Duodenal mucosa (tissue), 2 donors: Measurements from ENCODE around the gene CPM.

Experiments used
- H3K27ac ChIP-seq: one replicate; pipeline ENCODE4 v1.7.0; 2013; ENCODE audit warnings: low read depth, low read length
- H3K27me3 ChIP-seq, 2 donors: one replicate each; pipeline ENCODE4 v1.7.0; 2013; ENCODE audit warnings: low read length in 2 of 2, control low read depth in 1 of 2; ENCODE audit not compliant: insufficient read depth in 2 of 2, control insufficient read depth in 1 of 2
- H3K36me3 ChIP-seq, 2 donors: one replicate each; pipeline ENCODE4 v1.7.0; 2013; ENCODE audit warnings: low read length in 2 of 2, control low read depth in 1 of 2; ENCODE audit not compliant: insufficient read depth in 2 of 2, control insufficient read depth in 1 of 2
- H3K4me1 ChIP-seq, 2 donors: one replicate each; pipeline ENCODE4 v1.7.0; 2013; ENCODE audit warnings: low read length in 2 of 2, control low read depth in 1 of 2; ENCODE audit not compliant: insufficient read depth in 2 of 2, control insufficient read depth in 1 of 2
- H3K4me3 ChIP-seq, 2 donors: one replicate each; pipeline ENCODE4 v1.7.0; 2013; ENCODE audit warnings: low read length in 2 of 2, low read depth in 1 of 2
- H3K9ac ChIP-seq, 2 donors: one replicate each; pipeline ENCODE4 v1.7.0; 2013; ENCODE audit warnings: low read length in 2 of 2, low read depth in 1 of 2
- H3K9me3 ChIP-seq, 2 donors: one replicate each; pipeline ENCODE4 v1.7.0; 2013; ENCODE audit warnings: low read length in 2 of 2, control low read depth in 1 of 2; ENCODE audit not compliant: control insufficient read depth in 1 of 2

The CPM gene

DNA sequence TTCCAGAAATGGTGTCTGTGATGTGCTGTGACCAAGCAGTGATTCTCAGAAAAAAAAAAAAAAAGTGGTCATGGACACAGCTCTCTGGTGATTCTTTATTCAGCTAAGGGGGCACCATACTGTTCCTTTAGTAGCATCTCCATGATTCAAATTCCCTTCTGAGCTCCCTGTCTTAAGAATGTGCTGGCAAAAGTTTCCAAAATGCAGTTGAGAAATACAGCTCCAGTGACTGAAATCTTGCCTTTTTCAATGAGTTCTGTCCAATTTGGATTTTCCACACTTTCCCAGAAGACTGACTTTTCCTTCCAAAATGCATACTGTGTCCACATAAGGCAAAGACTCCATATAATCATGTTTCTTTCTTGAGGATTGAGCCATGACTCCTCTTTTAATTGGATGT is 24.3 kb upstream of the CPM start:
- Histone ChIP-seq H3K9me3 (no peaks in the 10 kb centered on the region), H3K4me3 (no peak overlapping the region), H3K4me1 (no peaks in the 10 kb centered on the region), H3K36me3 (no peaks in the 10 kb centered on the region), H3K27me3 (no peaks in the 10 kb centered on the region), H3K27ac (no peak overlapping the region), H3K9ac (no peak overlapping the region)

- Histone ChIP-seq H3K4me1 (peaks cover 0 to 4% of the 10 kb centered on the region in 2 donors), H3K36me3 (no peaks in the 10 kb centered on the region), H3K27ac (no peak overlapping the region), H3K27me3 (no peaks in the 10 kb centered on the region), H3K9ac (no peak overlapping the region), H3K9me3 (no peaks in the 10 kb centered on the region), H3K4me3 (no peak overlapping the region)
Observed at GRCh38 chr12:68956466-68956865, 23.5 kb upstream of the CPM start.

GRCh38 chr12:68954811-68955210 is 21.8 kb upstream of the CPM start:
- Histone ChIP-seq H3K9me3 (no peaks in the 10 kb centered on the region), H3K9ac (no peak overlapping the region), H3K27ac (no peak overlapping the region), H3K4me1 (peaks cover 0 to 4% of the 10 kb centered on the region in 2 donors), H3K36me3 (no peaks in the 10 kb centered on the region), H3K4me3 (no peak overlapping the region), H3K27me3 (no peaks in the 10 kb centered on the region)

GRCh38 chr12:68953536-68953935 is 20.6 kb upstream of the CPM start:
- H3K9me3 ChIP-seq = no peaks in the 10 kb centered on the region
- no peaks in the 10 kb centered on the region for H3K36me3 ChIP-seq
- peaks cover 0 to 4% of the 10 kb centered on the region in 2 donors for H3K4me1 ChIP-seq
- H3K27ac ChIP-seq = no peak overlapping the region
- no peak overlapping the region for H3K4me3 ChIP-seq
- H3K9ac ChIP-seq = no peak overlapping the region
- H3K27me3 ChIP-seq = no peaks in the 10 kb centered on the region

- Histone ChIP-seq H3K9me3 (no peaks in the 10 kb centered on the region), H3K36me3 (no peaks in the 10 kb centered on the region), H3K27me3 (no peaks in the 10 kb centered on the region), H3K4me3 (no peak overlapping the region), H3K9ac (no peak overlapping the region), H3K27ac (no peak overlapping the region), H3K4me1 (peaks cover 0 to 4% of the 10 kb centered on the region in 2 donors)
Observed at GRCh38 chr12:68951652-68952051, 18.7 kb upstream of the CPM start.

DNA sequence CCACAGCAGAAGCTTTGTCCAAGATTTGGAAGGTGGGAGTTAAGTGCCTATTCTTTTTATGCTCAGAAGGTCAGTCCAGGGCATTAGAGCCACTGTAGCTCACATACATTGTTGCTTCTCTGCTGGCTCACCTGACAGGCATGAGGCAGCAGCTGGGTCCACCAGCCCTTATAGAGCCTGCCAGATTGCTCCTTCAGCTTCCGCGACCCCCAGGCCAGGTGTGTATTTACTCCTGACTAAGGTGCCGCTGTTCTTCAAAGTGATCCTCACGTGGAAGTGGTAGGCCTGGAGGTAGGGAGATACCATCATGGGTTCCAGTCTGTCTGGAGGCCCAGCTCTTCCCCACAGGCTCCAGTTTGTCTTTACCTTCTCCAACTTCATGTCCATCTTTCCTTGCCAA is 17.5 kb upstream of the CPM start:
- no peaks in the 10 kb centered on the region for H3K36me3 ChIP-seq
- no peaks in the 10 kb centered on the region for H3K27me3 ChIP-seq
- no peaks in the 10 kb centered on the region for H3K9me3 ChIP-seq
- no peak overlapping the region for H3K9ac ChIP-seq
- no peak overlapping the region for H3K4me3 ChIP-seq
- peaks cover 0 to 4% of the 10 kb centered on the region in 2 donors for H3K4me1 ChIP-seq
- H3K27ac ChIP-seq = no peak overlapping the region

DNA sequence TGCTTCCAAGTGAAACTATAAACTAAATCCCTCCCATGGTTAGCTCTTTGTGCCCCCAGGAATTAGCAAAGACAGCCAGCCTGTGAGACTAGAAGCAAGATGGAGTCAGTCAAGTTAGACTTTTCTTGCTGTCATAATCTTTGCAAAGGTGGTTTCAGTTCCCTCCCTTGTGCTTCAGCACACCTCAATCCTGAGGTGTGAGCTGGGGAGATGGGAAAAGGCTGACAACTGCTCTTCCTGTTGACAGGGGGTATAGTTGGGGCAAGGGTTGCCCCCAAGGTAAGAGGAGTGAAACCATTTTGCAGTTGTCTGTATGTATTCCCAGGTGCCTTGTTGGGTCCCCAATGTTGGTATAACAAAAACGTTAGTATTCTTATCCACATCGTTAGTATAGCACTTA is 12.3 kb upstream of the CPM start:
- H3K4me1 ChIP-seq = no peaks in the 10 kb centered on the region
- H3K27ac ChIP-seq = no peak overlapping the region
- no peaks in the 10 kb centered on the region for H3K27me3 ChIP-seq
- H3K9ac ChIP-seq = no peak overlapping the region
- H3K9me3 ChIP-seq = no peaks in the 10 kb centered on the region
- H3K4me3 ChIP-seq = no peak overlapping the region
- no peaks in the 10 kb centered on the region for H3K36me3 ChIP-seq

GRCh38 chr12:68944296-68945076 is 11.5 kb upstream of the CPM start:
- Histone ChIP-seq H3K27ac (no peak overlapping the region), H3K4me3 (no peak overlapping the region), H3K9me3 (no peaks in the 10 kb centered on the region)

DNA sequence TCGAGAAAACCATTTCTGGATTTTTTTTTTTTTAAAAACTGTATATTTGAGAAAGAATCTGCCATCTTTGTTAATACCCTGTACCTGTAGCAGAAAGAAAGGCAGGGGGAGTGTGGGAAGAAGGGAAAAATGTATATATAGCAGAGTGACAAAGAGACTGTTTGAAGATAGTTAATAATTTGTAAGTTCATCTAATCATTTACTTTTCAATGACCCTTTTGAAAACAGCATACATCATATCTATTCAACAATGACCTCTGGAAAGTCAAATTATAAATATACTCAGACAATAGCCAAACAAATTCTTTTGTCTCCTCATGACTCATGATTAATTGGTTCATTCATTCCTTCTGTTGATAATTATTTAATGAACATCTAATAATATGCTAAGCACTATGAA is 10.9 kb upstream of the CPM start:
- Histone ChIP-seq H3K9ac (no peak overlapping the region), H3K36me3 (no peaks in the 10 kb centered on the region), H3K9me3 (no peaks in the 10 kb centered on the region), H3K4me1 (no peaks in the 10 kb centered on the region), H3K27me3 (no peaks in the 10 kb centered on the region), H3K27ac (no peak overlapping the region), H3K4me3 (no peak overlapping the region)

More at GRCh38 chr12:68944296-68945076, 11.5 kb upstream of the CPM start:
- H3K9ac ChIP-seq = no peak overlapping the region
- H3K27me3 ChIP-seq = no peaks in the 10 kb centered on the region
- H3K4me1 ChIP-seq = no peaks in the 10 kb centered on the region
- no peaks in the 10 kb centered on the region for H3K36me3 ChIP-seq

GRCh38 chr12:68940731-68941130 is 7.8 kb upstream of the CPM start:
- no peaks in the 10 kb centered on the region for H3K27me3 ChIP-seq
- no peak overlapping the region for H3K27ac ChIP-seq
- H3K4me3 ChIP-seq = no peak overlapping the region
- H3K9me3 ChIP-seq = no peaks in the 10 kb centered on the region
- no peaks in the 10 kb centered on the region for H3K4me1 ChIP-seq
- no peak overlapping the region for H3K9ac ChIP-seq
- H3K36me3 ChIP-seq = no peaks in the 10 kb centered on the region
